ENCODE results near the gene BRD3OS.

The BRD3OS gene

GRCh38 chr9:134029248-134030226 is 4.3 kb downstream of the BRD3OS start:
- no peak overlapping the region for H2AFZ ChIP-seq (ENCODE audit: low read depth, low read length)
- H3K4me2 ChIP-seq (ENCODE audit: low read length) = no peak overlapping the region
- H3K27ac ChIP-seq (ENCODE audit: low read length) = no peak overlapping the region
- H3K4me1 ChIP-seq (ENCODE audit: low read length) = peaks cover 6% of the 10 kb centered on the region
- no peak overlapping the region for H3K4me3 ChIP-seq (ENCODE audit: low read length)
- H3K36me3 ChIP-seq (replicated peaks; ENCODE audit: low read depth, low read length) = peaks cover 13% of the 10 kb centered on the region
- H3K9ac ChIP-seq (ENCODE audit: low read length) = no peak overlapping the region
- no peaks in the 10 kb centered on the region for H3K9me3 ChIP-seq (ENCODE audit: insufficient read depth, low read length)
- 0 out of 2 replicates have a peak, but pooled peaks cover 2% of the 10 kb centered on the region for H4K20me1 ChIP-seq (ENCODE audit: insufficient read depth, low read length)
- no peak for TF ChIP-seq CTCF (IDR thresholded peaks at IDR 0.05; ENCODE audit: low read depth, low read length)
- TF ChIP-seq EZH2phosphoT487 (IDR thresholded peaks at IDR 0.05; ENCODE audit: low read depth) = no peak
- H3K27me3 ChIP-seq (ENCODE audit: low read depth, low read length) = no peaks in the 10 kb centered on the region
- no peaks in the 10 kb centered on the region for H3K79me2 ChIP-seq (ENCODE audit: low read length)

DNA sequence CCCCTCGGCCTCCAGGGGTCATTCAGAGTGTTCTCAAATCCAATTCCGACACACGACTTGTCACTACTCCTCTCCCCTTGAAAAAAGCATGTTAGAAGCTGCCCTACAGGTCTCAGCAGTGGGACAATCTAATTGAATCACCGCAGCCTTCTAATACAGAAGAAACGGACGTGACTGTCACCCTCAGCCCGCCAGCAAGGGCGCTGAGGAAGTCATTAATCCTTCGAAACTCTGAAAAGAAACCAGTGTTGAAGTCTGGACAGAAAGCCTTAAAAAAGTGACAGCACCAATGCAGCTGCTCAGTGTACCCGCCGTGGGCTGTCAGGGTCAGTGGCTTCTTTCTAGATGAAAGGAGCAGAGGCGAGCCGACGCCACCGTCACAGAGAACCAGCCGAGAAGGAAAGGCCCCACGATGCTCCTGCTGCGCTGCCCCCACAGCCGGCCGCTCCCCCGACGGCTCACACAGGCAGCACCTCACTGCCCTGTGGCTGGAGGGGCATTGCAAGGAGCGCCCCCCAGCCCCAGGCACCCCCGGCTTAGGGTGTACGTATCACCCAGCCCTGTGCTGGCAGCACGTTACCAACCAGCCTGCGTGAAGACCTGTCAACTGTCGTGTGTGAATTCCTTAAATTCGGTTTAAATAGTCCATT is 5.7 kb downstream of the BRD3OS start:
- Histone ChIP-seq H3K36me3 (replicated peaks; ENCODE audit: low read depth, low read length) (peaks cover 17% of the 10 kb centered on the region), H4K20me1 (ENCODE audit: insufficient read depth, low read length) (0 out of 2 replicates have a peak, but pooled peaks cover 2% of the 10 kb centered on the region)

GRCh38 chr9:134031783-134032182 is 6.5 kb downstream of the BRD3OS start:
- H3K79me2 ChIP-seq (ENCODE audit: low read length) = no peaks in the 10 kb centered on the region
- no peaks in the 10 kb centered on the region for H3K27me3 ChIP-seq (ENCODE audit: low read depth, low read length)
- 0 out of 2 replicates have a peak, but pooled peaks cover 2% of the 10 kb centered on the region for H4K20me1 ChIP-seq (ENCODE audit: insufficient read depth, low read length)
- no peaks in the 10 kb centered on the region for H3K4me1 ChIP-seq (ENCODE audit: low read length)
- H3K36me3 ChIP-seq (replicated peaks; ENCODE audit: low read depth, low read length) = peaks cover 17% of the 10 kb centered on the region
- TF ChIP-seq CTCF (IDR thresholded peaks at IDR 0.05; ENCODE audit: low read depth, low read length) (no peak), EZH2phosphoT487 (IDR thresholded peaks at IDR 0.05; ENCODE audit: low read depth) (no peak)
- no peak overlapping the region for H3K4me2 ChIP-seq (ENCODE audit: low read length)
- H3K27ac ChIP-seq (ENCODE audit: low read length) = no peak overlapping the region
- no peak overlapping the region for H3K4me3 ChIP-seq (ENCODE audit: low read length)
- H2AFZ ChIP-seq (ENCODE audit: low read depth, low read length) = no peak overlapping the region
- no peaks in the 10 kb centered on the region for H3K9me3 ChIP-seq (ENCODE audit: insufficient read depth, low read length)
- H3K9ac ChIP-seq (ENCODE audit: low read length) = no peak overlapping the region

More for the DNA sequence above, 5.7 kb downstream of the BRD3OS start:
- no peaks in the 10 kb centered on the region for H3K79me2 ChIP-seq (ENCODE audit: low read length)
- H3K27ac ChIP-seq (ENCODE audit: low read length) = no peak overlapping the region
- no peak for TF ChIP-seq CTCF (IDR thresholded peaks at IDR 0.05; ENCODE audit: low read depth, low read length)
- TF ChIP-seq EZH2phosphoT487 (IDR thresholded peaks at IDR 0.05; ENCODE audit: low read depth) = no peak
- H3K9me3 ChIP-seq (ENCODE audit: insufficient read depth, low read length) = no peaks in the 10 kb centered on the region
- H3K27me3 ChIP-seq (ENCODE audit: low read depth, low read length) = no peaks in the 10 kb centered on the region
- no peak overlapping the region for H3K4me3 ChIP-seq (ENCODE audit: low read length)
- H3K9ac ChIP-seq (ENCODE audit: low read length) = no peak overlapping the region
- no peak overlapping the region for H2AFZ ChIP-seq (ENCODE audit: low read depth, low read length)
- H3K4me1 ChIP-seq (ENCODE audit: low read length) = peaks cover 6% of the 10 kb centered on the region
- H3K4me2 ChIP-seq (ENCODE audit: low read length) = no peak overlapping the region

Data from OCI-LY3 (cell line).